Stimulated activated naive CD4-positive, alpha-beta T cell (primary cell): ENCODE measurements around the gene CIB2.

ENCODE experiments used
- DNase-seq, 6 experiments: peaks; one replicate each; lab custom pipeline; 2025; lab: John Stamatoyannopoulos, UW

The CIB2 gene

GRCh38 chr15:78107471-78107870 lies 23.8 kb downstream of the CIB2 start:
- no peak for DNase-seq

DNA sequence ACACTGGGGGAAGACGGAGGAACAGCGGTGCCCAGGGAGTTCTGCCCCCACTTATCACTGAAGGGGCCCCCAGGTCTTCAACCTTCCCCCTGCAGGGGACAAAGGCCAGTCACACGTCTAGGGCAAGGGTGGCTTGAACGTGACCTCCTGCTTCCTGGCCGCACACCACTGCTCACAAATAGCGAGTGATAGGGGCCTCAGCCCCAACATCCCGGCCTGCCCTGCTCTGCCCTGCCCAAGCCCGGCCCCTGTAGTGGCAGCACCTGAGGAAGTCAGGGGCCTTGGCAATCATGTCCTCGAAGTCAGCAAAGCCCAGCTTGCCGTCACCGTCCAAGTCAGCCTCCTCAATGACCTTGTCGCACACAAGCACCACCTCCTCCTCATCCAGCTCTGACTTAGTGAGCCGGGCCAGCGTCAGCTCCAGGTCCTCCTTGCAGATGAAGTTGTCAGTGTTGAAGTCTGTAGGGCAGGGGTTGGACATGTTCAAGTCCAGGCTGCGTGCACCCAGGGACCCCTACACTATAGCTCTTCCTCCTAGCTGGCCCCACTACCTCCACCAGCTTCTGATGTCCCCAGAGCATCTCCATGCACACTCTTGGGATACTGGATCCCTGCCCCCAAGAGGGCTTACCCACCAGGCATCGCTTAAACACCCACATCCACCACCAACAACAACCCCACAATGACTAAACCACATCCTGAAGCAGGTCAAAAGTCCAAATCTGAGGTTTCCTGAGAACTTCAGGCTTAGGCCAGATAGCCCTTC lies 25.6 kb downstream of the CIB2 start:
- no peak for DNase-seq

DNA sequence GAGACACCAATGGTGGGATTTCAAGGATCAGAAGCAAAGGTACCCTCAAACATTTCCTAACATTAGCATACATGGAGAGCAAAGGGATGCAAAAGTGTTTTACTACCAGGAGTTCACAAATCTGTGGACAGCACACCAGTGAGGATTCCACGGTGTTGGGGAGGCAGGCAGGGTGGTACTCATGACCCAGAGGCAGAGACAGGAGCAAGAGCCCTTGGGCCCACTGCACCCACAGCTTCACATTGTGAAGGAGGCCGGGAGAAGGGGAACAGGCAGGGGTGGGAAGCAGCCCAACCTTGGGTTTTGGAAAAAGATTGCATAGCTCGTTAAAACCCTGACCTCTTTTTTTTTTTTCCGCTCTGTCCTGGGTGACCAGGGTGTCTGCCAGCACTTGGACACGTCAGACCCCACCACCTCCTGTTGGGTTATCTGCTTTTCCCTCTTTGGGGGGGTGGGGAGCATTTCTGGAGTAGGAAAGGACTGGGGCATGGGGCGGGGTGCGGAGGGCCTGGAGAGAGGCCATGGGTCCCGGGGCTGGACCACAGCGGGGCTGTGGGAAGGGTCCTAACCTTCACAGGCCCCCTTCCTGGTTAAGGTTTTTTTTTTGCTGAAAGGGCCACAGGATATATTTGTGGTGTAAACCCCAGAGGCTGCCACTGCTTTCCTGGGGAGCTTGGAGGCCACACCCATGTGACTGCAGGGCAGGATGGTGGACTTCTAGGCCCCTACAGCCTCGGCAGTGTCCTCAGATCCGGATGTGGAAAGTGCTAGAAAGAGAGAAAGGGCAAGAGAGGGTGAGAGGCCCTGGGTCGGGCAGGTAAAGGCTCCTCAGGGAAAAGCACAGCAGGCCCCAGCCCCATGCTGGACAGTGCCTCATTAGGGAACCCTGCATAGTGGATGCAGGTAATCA lies 26.4 kb downstream of the CIB2 start:
- DNase-seq = no peak

DNA sequence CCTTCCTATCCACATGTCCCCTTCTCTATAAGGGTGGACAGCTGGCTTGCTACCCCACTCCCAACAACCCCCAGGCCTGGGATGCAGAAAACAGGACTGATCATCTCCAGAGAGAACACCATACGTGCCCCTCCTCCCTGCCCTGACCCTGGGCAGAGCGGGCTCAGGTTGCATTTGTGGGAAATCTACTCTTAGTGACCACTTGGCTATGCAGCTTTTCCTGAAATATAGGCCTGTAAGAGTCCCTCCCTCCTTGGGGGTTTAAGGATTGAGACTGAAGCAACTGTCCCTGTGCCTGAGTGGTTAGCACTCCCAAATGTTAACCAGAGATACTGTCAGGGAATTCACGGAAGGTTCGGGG lies 27.1 kb downstream of the CIB2 start:
- no peak for DNase-seq

GRCh38 chr15:78103406-78104118 lies 27.7 kb downstream of the CIB2 start:
- DNase-seq = peak in 3 of 6 experiments; percentile 2 to 34 (median 20)

DNA sequence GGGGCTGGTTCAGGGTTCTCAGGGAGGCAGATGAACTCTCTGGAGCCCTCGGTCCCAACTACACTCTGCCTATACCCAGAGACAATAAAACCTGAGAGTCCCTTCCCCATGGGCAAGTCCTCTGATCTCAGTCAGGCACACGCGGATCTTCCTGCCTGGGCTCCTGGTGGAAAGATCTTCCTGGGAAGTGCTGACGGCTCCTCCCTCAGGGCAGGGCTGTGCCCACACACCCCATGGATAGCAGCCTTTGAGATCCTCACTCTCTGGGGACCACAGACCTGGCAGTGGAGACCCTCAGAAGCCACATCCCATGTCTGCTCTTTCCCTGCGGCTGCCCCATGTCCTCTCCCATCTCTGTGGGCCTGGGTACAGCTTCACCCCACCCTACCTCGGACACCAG lies 28.5 kb downstream of the CIB2 start:
- no peak for DNase-seq

GRCh38 chr15:78102211-78102610 lies 29.0 kb downstream of the CIB2 start:
- DNase-seq = no peak

DNA sequence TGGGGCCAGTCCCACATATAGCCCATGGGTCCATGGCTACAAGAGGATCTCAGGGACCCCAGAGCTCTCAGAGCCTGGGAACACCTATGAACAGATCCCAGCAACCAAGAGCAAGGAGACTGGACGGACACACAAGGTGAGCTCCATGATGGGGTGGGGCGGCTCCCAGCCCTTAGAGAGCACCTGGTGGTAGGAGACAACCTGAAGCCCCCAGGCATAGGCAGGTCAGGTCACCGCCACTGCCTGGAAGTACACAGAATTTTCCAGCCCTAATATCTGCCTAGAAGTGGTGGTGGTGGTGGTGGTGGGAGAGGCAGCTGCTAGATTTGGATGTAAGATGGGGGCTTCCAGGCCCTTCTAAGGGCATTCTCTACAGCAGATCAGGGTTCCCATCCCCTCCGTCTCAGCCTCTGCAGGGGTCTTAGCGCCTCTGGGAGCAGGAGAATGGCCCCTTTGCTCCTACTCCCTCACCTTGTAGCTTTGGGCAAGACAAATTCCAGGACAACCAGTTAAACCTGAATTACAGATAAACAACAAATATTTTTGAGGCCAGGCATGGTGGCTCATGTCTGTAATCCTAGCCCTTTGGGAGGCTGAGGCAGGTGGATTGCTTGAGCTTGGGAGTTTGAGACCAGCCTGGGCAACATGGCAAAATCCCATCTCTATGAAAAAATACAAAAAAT lies 29.7 kb downstream of the CIB2 start:
- DNase-seq = no peak

GRCh38 chr15:78100886-78101285 lies 30.4 kb downstream of the CIB2 start:
- DNase-seq = no peak

GRCh38 chr15:78098131-78098755 lies 33.0 kb downstream of the CIB2 start:
- DNase-seq = no peak

- DNase-seq = no peak
Measured at GRCh38 chr15:78097667-78098066, 33.6 kb downstream of the CIB2 start.

DNA sequence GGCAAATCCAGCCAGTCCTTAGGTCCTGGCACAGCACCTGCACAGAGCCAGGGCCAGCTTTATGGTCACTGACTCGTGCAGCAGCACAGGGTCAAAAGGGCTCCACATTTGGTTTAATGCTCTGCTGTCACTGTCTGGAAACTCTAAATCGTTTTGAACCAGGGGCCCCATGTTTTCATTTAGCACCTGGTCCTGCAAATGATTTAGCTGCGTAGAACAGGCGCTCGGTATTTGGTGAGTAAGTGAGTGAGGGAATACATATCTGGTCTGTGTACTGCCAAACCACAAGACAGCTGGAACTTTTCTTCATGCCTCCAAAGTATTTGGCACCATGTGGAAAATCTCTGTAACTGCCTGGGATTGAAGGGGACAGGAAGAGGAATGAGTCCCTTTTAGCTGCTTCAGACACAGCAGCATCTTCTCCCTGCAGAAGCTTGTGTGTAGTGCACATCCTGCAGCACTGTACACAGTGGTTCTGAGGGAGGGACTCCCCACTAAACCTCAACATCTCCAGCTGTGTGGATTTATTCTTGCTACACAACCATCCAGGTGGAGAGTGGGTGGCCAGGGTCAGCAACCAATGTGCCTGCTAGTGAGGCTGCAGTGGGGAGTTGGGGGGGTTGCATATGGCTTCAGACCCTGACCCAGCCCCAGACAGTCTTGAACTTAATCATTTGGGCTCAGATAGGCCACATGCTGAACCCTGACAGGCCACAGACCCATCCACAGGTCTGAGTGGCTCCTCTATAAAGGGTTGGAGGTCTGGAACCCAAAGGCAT lies 37.8 kb downstream of the CIB2 start:
- no peak for DNase-seq

DNA sequence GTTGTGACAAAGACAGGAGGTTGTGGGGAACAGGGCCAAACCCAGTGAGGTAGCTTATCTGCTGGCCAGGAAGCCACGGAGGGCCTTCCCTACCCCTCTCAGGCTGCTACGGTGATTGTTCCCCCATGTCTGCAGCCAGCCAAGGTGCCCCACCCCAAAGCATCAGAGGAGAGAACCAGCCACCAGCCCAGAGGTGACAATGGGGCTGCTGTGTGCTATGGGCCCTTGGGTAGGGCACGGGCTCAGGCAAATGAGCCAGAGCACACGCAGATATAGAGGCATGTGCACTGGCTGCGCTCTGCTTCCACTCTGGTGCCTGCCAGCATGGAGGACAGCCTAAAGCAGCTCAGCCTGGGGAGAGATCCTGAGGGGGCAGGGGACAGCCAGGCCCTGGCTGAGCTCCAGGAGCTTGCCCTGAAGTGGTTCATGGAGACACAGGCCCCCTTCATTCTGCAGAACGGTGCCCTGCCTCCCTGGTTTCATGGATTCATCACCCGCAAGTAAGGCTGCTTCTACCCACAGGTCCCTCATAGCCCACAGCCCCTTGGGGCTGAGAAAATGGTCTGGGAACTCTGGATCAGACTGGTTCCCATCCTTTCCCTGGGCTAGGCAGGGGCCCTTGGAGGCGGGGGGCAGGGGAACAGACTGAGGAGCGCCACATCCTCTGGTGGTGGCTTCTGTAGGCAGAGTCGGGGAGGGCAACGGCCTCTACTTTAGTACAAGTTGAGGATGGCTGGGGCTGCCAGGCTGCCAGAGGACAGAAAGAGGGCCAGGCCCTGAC lies 38.8 kb downstream of the CIB2 start, which contains the start of gene SH2D7:
Gene SH2D7 (plus strand): TSS at position 301 of the 781 bp plus-strand sequence. CDS start 24 bp downstream, at position 325.
- no peak for DNase-seq

DNA sequence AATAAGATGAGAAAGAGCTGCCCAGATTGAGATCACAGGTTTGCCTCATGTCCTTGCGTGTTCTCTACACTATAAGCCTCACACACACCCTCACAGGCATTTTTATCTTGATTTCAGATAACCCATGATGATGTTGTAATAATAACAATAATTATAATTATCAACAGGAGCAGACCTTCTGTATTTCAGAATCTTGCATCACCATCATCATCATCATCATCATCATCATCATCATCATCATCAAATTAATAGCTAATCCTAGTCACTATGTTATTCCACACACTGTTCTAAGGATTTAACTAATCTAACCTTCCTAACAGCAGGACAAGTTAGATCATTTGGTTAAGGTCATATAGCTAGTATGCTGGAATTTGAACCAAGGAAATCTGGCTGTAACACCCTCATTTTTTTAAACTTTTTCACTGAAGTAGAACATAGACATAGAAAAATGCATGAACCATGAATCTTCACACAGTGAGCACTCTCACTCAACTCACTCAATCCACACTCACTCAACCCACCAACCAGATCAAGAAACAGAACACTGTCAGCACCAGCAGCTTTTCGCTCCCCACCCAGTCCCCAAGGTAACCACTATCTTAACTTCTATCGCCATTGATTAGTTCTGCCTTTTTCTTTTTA lies 40.7 kb downstream of the CIB2 start:
- DNase-seq = no peak

DNA sequence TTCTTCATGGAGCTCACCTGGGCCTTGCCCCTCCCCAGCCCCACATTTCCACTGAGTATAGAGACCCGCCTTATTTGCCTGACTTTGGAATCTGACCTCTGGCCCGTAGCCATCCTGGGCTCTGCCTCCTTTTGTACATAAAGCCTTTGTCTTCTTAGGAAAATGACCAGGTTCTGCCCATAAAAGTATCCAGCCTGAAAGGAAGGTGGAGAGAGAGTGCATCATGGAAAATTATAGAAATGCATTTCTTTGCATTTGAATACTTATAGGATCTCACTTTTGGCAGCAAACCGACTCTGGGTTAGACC lies 42.5 kb downstream of the CIB2 start:
- DNase-seq = no peak

- DNase-seq = no peak
Measured at GRCh38 chr15:78087951-78088772, 43.1 kb downstream of the CIB2 start.

DNA sequence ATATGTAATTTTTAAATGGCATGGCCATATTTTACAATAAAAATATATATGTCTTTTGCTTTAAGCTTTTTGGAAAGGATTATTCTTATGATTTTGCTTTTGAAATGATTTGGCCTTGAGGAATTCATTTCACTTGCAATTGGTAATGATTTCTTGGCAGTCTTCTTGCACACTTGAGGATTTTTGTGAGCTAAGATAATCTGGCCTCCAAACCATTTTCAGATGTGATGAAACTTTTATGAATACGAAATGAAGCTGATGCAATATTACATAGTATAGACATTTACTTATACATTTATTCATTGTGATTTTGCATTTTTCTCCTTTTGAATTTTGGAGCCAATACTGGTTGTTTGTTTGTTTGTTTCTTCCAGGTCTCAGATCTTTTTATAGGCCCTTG lies 45.3 kb downstream of the CIB2 start:
- DNase-seq = no peak

- no peak for DNase-seq
Measured at GRCh38 chr15:78084449-78084750, 46.8 kb downstream of the CIB2 start.
